SK-N-SH treated with all-trans-retinoic acid at 6 μM for 48 hours (cell line): ENCODE measurements around the gene LENG9.

Experiments used
- BACH2 ChIP-seq: fragments of 250-450 bp; sonication (Bioruptor Pico); IDR thresholded peaks from 2 replicates; pipeline ENCODE4 v1.9.0; 2021; ENCODE audit warnings: mild to moderate bottlenecking, borderline replicate concordance
- ZFP30 ChIP-seq: fragments of 450-650 bp; formaldehyde crosslinking; IDR thresholded peaks from 2 replicates; pipeline ENCODE4 v1.5.0; 2022; ENCODE audit warnings: mild to moderate bottlenecking, moderate library complexity

DNA sequence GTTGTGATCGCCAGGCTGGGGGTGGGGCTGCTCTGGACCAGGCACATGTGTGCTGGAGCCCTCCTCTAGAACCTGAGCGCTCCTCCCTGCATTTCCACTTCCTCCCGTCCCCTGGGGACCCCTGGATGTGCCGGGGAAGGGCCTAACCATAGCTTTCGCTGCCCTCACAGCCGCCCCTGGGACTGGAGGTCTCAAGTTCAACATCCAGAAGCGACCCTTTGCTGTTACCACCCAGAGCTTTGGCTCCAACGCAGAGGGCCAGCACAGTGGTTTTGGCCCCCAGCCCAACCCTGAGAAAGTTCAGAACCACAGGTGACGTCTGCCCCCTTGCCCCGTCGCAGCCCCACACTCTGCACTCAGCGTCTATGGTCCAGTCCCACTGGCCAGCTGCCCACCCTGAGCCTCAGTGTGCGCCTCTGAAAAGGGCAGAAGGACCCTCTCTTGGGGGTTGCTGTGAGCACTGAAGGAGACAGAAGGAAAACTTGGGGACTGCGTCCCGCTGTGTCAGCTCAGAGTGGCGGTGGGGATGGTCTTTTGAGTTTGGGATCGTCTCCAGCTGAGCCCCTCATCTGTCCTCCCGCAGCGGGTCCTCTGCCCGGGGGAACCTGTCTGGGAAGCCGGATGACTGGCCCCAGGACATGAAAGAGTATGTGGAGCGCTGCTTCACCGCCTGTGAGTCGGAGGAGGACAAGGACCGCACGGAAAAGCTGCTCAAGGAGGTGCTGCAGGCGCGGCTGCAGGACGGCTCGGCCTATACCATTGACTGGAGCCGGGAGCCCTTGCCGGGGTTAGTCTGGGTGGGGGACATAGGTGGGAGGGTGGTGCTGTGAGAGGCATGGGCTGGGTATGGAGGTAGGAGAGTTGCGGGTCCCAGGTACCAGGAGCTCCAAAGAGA is 8.6 kb downstream of the LENG9 start:
- TF ChIP-seq ZFP30 (CRISPR knock-in tag) (no peak), BACH2 (CRISPR knock-in tag) (no peak)
